22Rv1 (cell line): ENCODE measurements around the gene SIGLEC7.

ENCODE experiments used
- CTCF ChIP-seq: fragments of 450-650 bp; IDR thresholded peaks from 2 replicates; pipeline ENCODE4 v1.5.1; 2017; ENCODE audit warnings: mild to moderate bottlenecking
- ZFX ChIP-seq: fragments of 450-650 bp; IDR thresholded peaks from 2 replicates; pipeline ENCODE4 v1.6.1; 2017; ENCODE audit warnings: antibody characterized with exemption, borderline replicate concordance

- TF ChIP-seq CTCF (no peak), ZFX (no peak)
Measured at GRCh38 chr19:51185868-51186215, 43.7 kb downstream of the SIGLEC7 start.
